ENCODE data around the gene ITGA5.

Gene ITGA5

GRCh38 chr12:54372113-54372806 lies 46.8 kb downstream of the ITGA5 start:
- DNase-seq (ENCODE audit: low read depth in 1 of 2, low spot score in 1 of 2), result no peak

DNA sequence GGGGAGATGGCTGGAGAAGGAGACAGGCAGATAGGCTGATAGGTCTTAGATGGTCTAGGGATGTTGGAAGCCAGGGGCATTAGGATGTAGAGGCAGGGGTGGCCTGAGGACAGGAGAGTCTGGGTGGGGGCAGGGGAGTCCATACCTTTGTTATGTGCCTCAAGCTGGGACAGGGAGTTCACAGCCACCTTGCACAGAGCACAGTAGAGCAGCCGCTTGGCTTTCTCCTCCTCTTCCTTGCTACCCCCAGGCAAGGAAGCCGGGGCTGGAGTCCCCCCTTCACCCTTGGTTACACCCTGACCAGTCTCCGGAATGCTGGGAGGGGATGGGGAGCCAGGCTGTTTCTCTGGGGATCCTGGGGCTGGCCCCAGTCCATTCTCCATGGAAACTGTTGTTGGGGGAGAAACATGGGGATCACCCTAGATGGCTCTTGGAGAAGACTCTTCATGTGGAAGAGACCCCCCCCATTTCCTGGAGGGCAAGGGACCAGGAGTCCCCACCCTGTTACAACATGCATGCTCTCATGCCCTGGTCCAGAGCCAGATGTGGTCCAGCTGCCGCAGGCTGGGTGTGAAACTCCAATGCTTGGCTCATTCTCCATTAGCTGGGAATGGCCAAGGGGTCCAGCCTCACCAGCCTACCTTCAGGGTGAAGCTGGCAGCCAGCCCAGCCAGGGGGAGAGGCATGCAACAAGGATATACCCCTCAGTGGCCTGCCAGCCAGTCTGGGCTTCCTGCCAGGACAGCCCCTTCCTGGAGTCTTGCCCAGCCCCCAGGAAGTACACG lies 47.5 kb downstream of the ITGA5 start:
- no peak for DNase-seq (ENCODE audit: low read depth in 1 of 2, low spot score in 1 of 2)

- DNase-seq (ENCODE audit: low read depth in 1 of 2, low spot score in 1 of 2), result no peak
Measured at GRCh38 chr12:54370171-54370730, 48.8 kb downstream of the ITGA5 start.

DNA sequence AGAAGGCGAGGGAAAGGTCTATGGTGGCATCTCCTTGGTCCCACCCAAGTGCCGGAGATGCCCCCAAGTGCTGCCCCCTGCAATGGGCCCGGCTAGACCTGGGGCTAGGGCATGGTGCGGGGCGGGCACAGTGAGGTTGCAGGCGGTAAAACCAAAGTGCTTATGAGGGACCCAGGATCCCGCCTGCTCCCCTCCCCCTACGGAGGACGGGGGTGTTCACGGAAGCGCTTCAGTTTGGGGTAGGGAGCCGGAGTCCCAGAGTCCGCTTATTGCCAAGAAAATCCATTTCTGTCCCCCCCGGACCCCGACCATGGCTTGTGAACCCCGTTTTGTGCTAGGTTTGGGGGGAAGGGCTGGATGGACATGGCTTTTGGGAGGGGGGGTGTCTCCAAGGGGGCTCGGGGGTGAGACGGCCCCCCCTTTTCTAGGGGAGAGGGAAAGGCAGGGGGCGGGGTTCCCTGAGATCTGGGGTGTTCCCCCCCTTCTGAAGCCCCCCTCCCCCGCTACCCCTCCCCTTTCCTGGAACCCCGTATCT lies 49.4 kb downstream of the ITGA5 start:
- no peak for DNase-seq (ENCODE audit: low read depth in 1 of 2, low spot score in 1 of 2)

GRCh38 chr12:54368709-54369596 lies 50.1 kb downstream of the ITGA5 start:
- peak; percentile 79 to 88 for DNase-seq (ENCODE audit: low read depth in 1 of 2, low spot score in 1 of 2)

DNA sequence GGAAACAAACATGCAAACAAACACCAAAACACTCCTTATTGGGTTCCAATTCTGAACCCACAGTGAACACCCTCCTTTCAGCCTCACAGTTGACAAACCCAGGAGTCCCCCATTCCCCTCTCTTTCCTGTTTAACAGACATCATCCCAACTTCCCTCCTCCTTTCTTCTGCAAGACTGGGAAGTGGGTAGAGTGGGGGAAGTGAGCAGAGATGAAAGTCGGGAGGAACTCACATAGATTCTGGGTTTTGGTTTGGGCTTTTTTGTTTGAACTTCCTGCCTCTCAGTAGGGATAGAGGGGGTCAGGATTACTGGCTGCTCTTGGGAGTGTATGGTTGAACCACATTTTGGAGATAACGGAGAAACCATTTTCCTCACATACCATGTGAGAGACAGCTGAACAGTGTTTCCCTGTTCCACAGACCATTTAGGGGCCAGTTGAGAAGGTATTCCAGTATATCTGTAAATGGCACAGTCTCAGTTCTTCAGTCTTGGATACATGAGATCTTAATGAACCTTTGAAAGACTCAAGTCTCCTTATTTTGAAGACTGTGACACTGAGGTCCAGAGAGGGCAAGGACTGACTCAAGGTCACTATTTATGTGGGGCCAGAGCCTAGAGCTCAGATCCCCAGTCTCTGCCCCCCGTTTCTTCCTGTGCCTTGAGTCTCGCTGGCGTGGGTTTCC lies 50.9 kb downstream of the ITGA5 start:
- no peak for DNase-seq (ENCODE audit: low read depth in 1 of 2, low spot score in 1 of 2)

GRCh38 chr12:54364413-54364812 lies 54.7 kb downstream of the ITGA5 start, which contains the start of gene GPR84:
Gene GPR84, minus strand, starts transcription at chr12:54364486. Its CDS starts 635 bp downstream, at chr12:54363851.
- DNase-seq (ENCODE audit: low read depth in 1 of 2, low spot score in 1 of 2), result no peak

- no peak for DNase-seq (ENCODE audit: low read depth in 1 of 2, low spot score in 1 of 2)
Measured at GRCh38 chr12:54363618-54364017, 55.4 kb downstream of the ITGA5 start.

DNA sequence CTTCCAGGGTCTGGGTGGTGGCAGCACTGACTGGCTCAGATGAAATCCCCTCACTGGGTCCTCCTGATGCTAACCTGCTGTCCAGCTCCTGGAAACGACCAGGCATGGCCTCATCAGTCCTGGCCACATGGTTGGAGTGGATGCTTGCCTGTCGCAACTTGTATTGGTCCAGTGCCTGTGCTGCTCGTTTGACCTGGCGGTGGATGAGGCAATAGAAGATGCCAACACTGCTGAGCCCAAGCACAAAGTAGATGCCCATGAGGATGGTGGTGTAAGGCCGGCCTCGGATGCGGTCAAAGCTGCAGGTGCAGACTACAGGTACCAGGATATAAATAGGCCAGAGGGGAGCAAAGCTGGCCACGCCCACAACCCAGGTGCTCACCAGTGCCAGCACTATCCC lies 56.0 kb downstream of the ITGA5 start:
- no peak for DNase-seq (ENCODE audit: low read depth in 1 of 2, low spot score in 1 of 2)

- no peak for DNase-seq (ENCODE audit: low read depth in 1 of 2, low spot score in 1 of 2)
Measured at GRCh38 chr12:54360717-54361456, 58.2 kb downstream of the ITGA5 start.

DNA sequence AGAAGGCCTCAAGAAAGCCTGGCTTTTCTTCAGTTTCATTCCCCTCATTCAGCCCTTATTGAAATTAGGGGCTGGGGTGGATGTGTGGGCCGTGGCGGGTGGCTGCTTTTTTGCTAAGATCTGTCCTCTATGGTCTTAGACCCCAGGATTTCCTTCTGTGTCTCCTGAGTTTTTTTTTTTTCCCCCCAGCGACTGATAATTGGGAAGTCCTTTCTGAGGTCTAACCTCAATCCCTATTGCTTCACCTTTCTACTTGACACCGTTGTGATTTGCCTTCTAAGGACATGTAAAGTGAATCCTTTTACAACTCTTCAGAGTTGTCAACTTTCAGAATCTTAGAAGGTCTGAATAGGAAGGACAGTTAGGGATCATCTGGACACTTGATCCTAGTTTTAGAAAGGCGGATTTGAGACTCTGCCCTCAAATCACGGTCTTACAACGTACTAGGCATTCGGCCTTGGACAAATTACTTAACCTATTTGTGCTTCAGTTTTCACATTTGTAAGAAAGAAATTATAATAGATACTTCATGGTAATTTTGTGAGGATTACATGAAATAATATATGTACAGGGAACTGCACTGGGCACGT lies 59.2 kb downstream of the ITGA5 start:
- DNase-seq (ENCODE audit: low read depth in 1 of 2, low spot score in 1 of 2), result no peak

- DNase-seq (ENCODE audit: low read depth in 1 of 2, low spot score in 1 of 2), result peak; percentile 80 to 85
Measured at GRCh38 chr12:54358945-54359761, 59.9 kb downstream of the ITGA5 start.

- no peak for DNase-seq (ENCODE audit: low read depth in 1 of 2, low spot score in 1 of 2)
Measured at GRCh38 chr12:54358191-54358944, 60.7 kb downstream of the ITGA5 start.

- no peak for DNase-seq (ENCODE audit: low read depth in 1 of 2, low spot score in 1 of 2)
Measured at GRCh38 chr12:54357506-54358190, 61.4 kb downstream of the ITGA5 start.

DNA sequence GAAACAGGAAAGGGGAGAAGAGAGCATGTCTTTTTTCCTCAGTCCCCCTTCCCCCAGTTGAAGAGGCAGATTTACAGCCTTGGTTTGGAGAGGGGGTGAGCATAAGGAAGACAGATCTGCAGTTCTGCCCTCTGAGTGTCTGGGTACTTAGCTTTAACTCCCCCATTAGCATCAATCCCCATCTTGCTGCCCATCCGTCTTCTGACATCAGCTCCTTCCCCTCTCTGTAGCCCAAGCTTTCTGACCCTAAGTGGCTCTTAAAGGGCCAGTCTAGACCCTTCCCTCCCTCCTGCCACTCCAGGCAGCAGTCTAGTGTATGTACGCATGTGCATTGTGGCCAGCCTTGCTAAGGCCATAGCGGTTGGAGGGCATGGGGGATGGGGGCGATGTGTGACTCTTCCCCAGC lies 62.1 kb downstream of the ITGA5 start:
- no peak for DNase-seq (ENCODE audit: low read depth in 1 of 2, low spot score in 1 of 2)

- no peak for DNase-seq (ENCODE audit: low read depth in 1 of 2, low spot score in 1 of 2)
Measured at GRCh38 chr12:54356228-54356627, 62.8 kb downstream of the ITGA5 start.

Measured in activated T-helper 1 cell treated with anti-CD3 and anti-CD28 coated beads, Interleukin-2, amount 50 U/mL, for 16 hours (primary cell).